Umbilical cord (tissue), 2 donors: ENCODE measurements around the gene MEIS3. TPM values are rescaled to one million over a fixed set of nuclear protein-coding genes. Genes with fewer than 3 reads are reported as not detected.

Experiments
- DNase-seq: peaks from one replicate; pipeline ENCODE4 v3.0.0-alpha.2; 2015; ENCODE audit warnings: low spot score
- total RNA-seq: library from RNA; depleted of rRNA; stranded (reverse); fragments of >200 nt; gene quantifications from one replicate; pipeline ENCODE4 v1.2.3, GENCODE V29; 2014; ENCODE audit warnings: low replicate concordance; ENCODE audit not compliant: insufficient read depth

Gene MEIS3
- total RNA-seq, 1 donor from 2014 or later = 91.2 TPM

- DNase-seq = no peak
These were observed 57.0 kb downstream of the MEIS3 start for GRCh38 chr19:47362321-47362720.

GRCh38 chr19:47358936-47359335 lies 60.4 kb downstream of the MEIS3 start:
- DNase-seq = peak; percentile 65

GRCh38 chr19:47357788-47358680 lies 61.3 kb downstream of the MEIS3 start:
- DNase-seq = no peak

- no peak for DNase-seq
These were observed 62.4 kb downstream of the MEIS3 start for GRCh38 chr19:47356900-47357299.

- DNase-seq = no peak
These were observed 66.0 kb downstream of the MEIS3 start for GRCh38 chr19:47353307-47353712.

Other genes starting within 250 kb of the MEIS3 start
- 1.2 TPM for gene BBC3, start 188.3 kb downstream of the MEIS3 start, total RNA-seq
- gene CCDC9, start 163.0 kb downstream of the MEIS3 start, total RNA-seq = 4.6 TPM
- 1.2 TPM for gene INAFM1, start 144.6 kb downstream of the MEIS3 start, total RNA-seq
- 2.6 TPM for gene C5AR1, start 109.7 kb downstream of the MEIS3 start, total RNA-seq
- 5.5 TPM for gene C5AR2, start 87.4 kb downstream of the MEIS3 start, total RNA-seq
- gene DHX34, start 70.2 kb downstream of the MEIS3 start, total RNA-seq = 10.1 TPM
- gene SLC8A2, start 52.4 kb upstream of the MEIS3 start, total RNA-seq = 4.8 TPM
- gene KPTN, start 64.7 kb upstream of the MEIS3 start, total RNA-seq = 4.1 TPM
- gene NAPA, start 95.5 kb upstream of the MEIS3 start, total RNA-seq = 22.4 TPM
- gene ZNF541, start 153.6 kb upstream of the MEIS3 start, total RNA-seq = not detected
- gene BICRA, start 189.6 kb upstream of the MEIS3 start, total RNA-seq = 8.4 TPM